Activated CD8-positive, alpha-beta memory T cell treated with anti-CD3 and anti-CD28 coated beads for 36 hours (primary cell): ENCODE measurements around the gene TCF12. TPM values are rescaled to one million over a fixed set of nuclear protein-coding genes. Genes with fewer than 3 reads are reported as not detected.

Source experiments
- CTCF ChIA-PET: fragments of 350-600 bp; sonication (Branson Sonifier 250); formaldehyde crosslinking; loops from one replicate; lab custom pipeline; 2021; ENCODE audit warnings: antibody characterized with exemption; lab: Charles Lee
- POLR2A ChIA-PET: fragments of 350-600 bp; sonication (Branson Sonifier 250); formaldehyde crosslinking; loops from one replicate; lab custom pipeline; 2021; ENCODE audit warnings: antibody characterized with exemption; lab: Charles Lee
- total RNA-seq, 2 experiments: library from RNA; stranded (reverse); gene quantifications; one replicate each; pipeline ENCODE4 v1.2.3, GENCODE V29; 2021

The TCF12 gene
- total RNA-seq, 2 experiments from 2014 or later, result 63.6 to 73.0 TPM

GRCh38 chr15:57285386-57285785, 366.9 kb downstream of the TCF12 start:
- POLR2A ChIA-PET, result no interaction called here
- CTCF ChIA-PET, result no interaction called here

- POLR2A ChIA-PET, result no interaction called here
These were observed 368.1 kb downstream of the TCF12 start for GRCh38 chr15:57286446-57287122.

GRCh38 chr15:57287123-57287521, 368.7 kb downstream of the TCF12 start:
- ChIA-PET POLR2A (no interaction called here), CTCF (no interaction called here)

More at GRCh38 chr15:57286446-57287122, 368.1 kb downstream of the TCF12 start:
- CTCF ChIA-PET, result no interaction called here

- CTCF ChIA-PET, result interaction anchor here (0.6 kb wide), 1 partner anchor 9 kb away, joined by 5 read pairs; no protein-coding TSS in a partner anchor
These were observed 370.6 kb downstream of the TCF12 start for GRCh38 chr15:57288926-57289580.

GRCh38 chr15:57290187-57290586, 371.7 kb downstream of the TCF12 start:
- CTCF ChIA-PET, result no interaction called here
- POLR2A ChIA-PET, result no interaction called here

More at GRCh38 chr15:57288926-57289580, 370.6 kb downstream of the TCF12 start:
- POLR2A ChIA-PET, result no interaction called here

- POLR2A ChIA-PET, result no interaction called here
- CTCF ChIA-PET, result no interaction called here
These were observed 372.4 kb downstream of the TCF12 start for GRCh38 chr15:57290826-57291225.

- CTCF ChIA-PET, result interaction anchor here (1.6 kb wide), 1 partner anchor 10 kb away, joined by 5 read pairs; no protein-coding TSS in a partner anchor
These were observed 378.2 kb downstream of the TCF12 start for GRCh38 chr15:57296473-57297162.

GRCh38 chr15:57297163-57297593, 378.7 kb downstream of the TCF12 start:
- ChIA-PET CTCF (interaction anchor here (1.6 kb wide), 1 partner anchor 10 kb away, joined by 5 read pairs; no protein-coding TSS in a partner anchor), POLR2A (no interaction called here)

More at GRCh38 chr15:57296473-57297162, 378.2 kb downstream of the TCF12 start:
- POLR2A ChIA-PET, result no interaction called here

- ChIA-PET CTCF (interaction anchor here (1.6 kb wide), 1 partner anchor 9 kb away, joined by 5 read pairs; no protein-coding TSS in a partner anchor), POLR2A (no interaction called here)
These were observed 379.2 kb downstream of the TCF12 start for GRCh38 chr15:57297630-57298029.

GRCh38 chr15:57298204-57298603, 379.8 kb downstream of the TCF12 start:
- POLR2A ChIA-PET, result no interaction called here

GRCh38 chr15:57298843-57299550, 380.6 kb downstream of the TCF12 start:
- ChIA-PET CTCF (no interaction called here), POLR2A (no interaction called here)

More at GRCh38 chr15:57298204-57298603, 379.8 kb downstream of the TCF12 start:
- CTCF ChIA-PET, result interaction anchor here (1.6 kb wide), 1 partner anchor 9 kb away, joined by 5 read pairs; no protein-coding TSS in a partner anchor

- POLR2A ChIA-PET, result no interaction called here
These were observed 382.9 kb downstream of the TCF12 start for GRCh38 chr15:57301307-57301706.

GRCh38 chr15:57302640-57303257, 384.3 kb downstream of the TCF12 start:
- POLR2A ChIA-PET, result no interaction called here
- CTCF ChIA-PET, result no interaction called here

More at GRCh38 chr15:57301307-57301706, 382.9 kb downstream of the TCF12 start:
- CTCF ChIA-PET, result no interaction called here

GRCh38 chr15:57305009-57305408, 386.6 kb downstream of the TCF12 start:
- CTCF ChIA-PET, result interaction anchor here (0.6 to 2.7 kb wide), 2 partner anchors 20 to 159 kb away, joined by 4 to 24 read pairs; no protein-coding TSS in a partner anchor
- POLR2A ChIA-PET, result no interaction called here

GRCh38 chr15:57306161-57306943, 387.9 kb downstream of the TCF12 start:
- ChIA-PET POLR2A (no interaction called here), CTCF (interaction anchor here (0.8 to 2.7 kb wide), 13 partner anchors 9 to 816 kb away, joined by 3 to 24 read pairs (median 4); no protein-coding TSS in a partner anchor)

- POLR2A ChIA-PET, result interaction anchor here (0.7 kb wide), 1 partner anchor 23 kb away, joined by 3 read pairs; no protein-coding TSS in a partner anchor
These were observed 388.5 kb downstream of the TCF12 start for GRCh38 chr15:57306944-57307411.

GRCh38 chr15:57307527-57308169, 389.2 kb downstream of the TCF12 start:
- CTCF ChIA-PET, result interaction anchor here (1.4 to 2.7 kb wide), 4 partner anchors 10 to 817 kb away, joined by 5 to 24 read pairs (median 6); no protein-coding TSS in a partner anchor
- POLR2A ChIA-PET, result interaction anchor here (0.7 kb wide), 1 partner anchor 22 kb away, joined by 3 read pairs; no protein-coding TSS in a partner anchor

More at GRCh38 chr15:57306944-57307411, 388.5 kb downstream of the TCF12 start:
- CTCF ChIA-PET, result interaction anchor here (0.9 to 2.7 kb wide), 10 partner anchors 10 to 817 kb away, joined by 3 to 24 read pairs (median 4); no protein-coding TSS in a partner anchor
